CD8-positive, alpha-beta memory T cell (primary cell): ENCODE data around the gene SETD6. TPM values are rescaled to one million over a fixed set of nuclear protein-coding genes. Genes with fewer than 3 reads are reported as not detected.
A peak's percentile ranks its signal among the peaks of the same experiment; 100 is the strongest.

ENCODE experiments used
- CTCF ChIA-PET: fragments of 350-600 bp; sonication (Branson Sonifier 250); formaldehyde crosslinking; loops from one replicate; lab custom pipeline; 2021; ENCODE audit warnings: antibody characterized with exemption; lab: Charles Lee
- POLR2A ChIA-PET: fragments of 350-600 bp; sonication (Branson Sonifier 250); formaldehyde crosslinking; loops from one replicate; lab custom pipeline; 2021; ENCODE audit warnings: antibody characterized with exemption; lab: Charles Lee
- DNase-seq, 5 donors: peaks; one replicate each; pipeline versions ENCODE4 v3.0.0 to v3.0.0-alpha.2; 2020 to 2022; ENCODE audit warnings: mixed read lengths in 1 of 5
- H3K27ac ChIP-seq: one replicate; pipeline ENCODE4 v1.7.0; 2013; ENCODE audit warnings: low read depth, mild to moderate bottlenecking, low read length, moderate library complexity
- H3K27me3 ChIP-seq: 2 replicates; pipeline ENCODE4 v1.7.0; 2013; ENCODE audit warnings: low read length, mild to moderate bottlenecking; ENCODE audit not compliant: insufficient read depth, poor library complexity, severe bottlenecking
- H3K36me3 ChIP-seq: 2 replicates; pipeline ENCODE4 v1.7.0; 2013; ENCODE audit warnings: mild to moderate bottlenecking, low read length, moderate library complexity; ENCODE audit not compliant: insufficient read depth
- H3K4me1 ChIP-seq: 2 replicates; pipeline ENCODE4 v1.7.0; 2013; ENCODE audit warnings: mild to moderate bottlenecking, low read length, moderate library complexity; ENCODE audit not compliant: insufficient read depth
- H3K4me3 ChIP-seq: 2 replicates; pipeline ENCODE4 v1.7.0; 2013; ENCODE audit warnings: mild to moderate bottlenecking, low read length
- H3K9me3 ChIP-seq: 2 replicates; pipeline ENCODE4 v1.7.0; 2013; ENCODE audit warnings: mild to moderate bottlenecking, low read length
- H3K27ac Mint-ChIP-seq, 8 donors: one replicate each; pipeline ENCODE4 v1.8.0; 2020 to 2021; ENCODE audit warnings: mixed read lengths in 8 of 8, mild to moderate bottlenecking in 6 of 8, inconsistent platforms in 3 of 8, moderate library complexity in 3 of 8
- H3K27me3 Mint-ChIP-seq, 2 donors: one replicate each; pipeline ENCODE4 v1.8.0; 2020 to 2021; ENCODE audit warnings: mixed read lengths in 2 of 2, mild to moderate bottlenecking in 1 of 2, moderate library complexity in 1 of 2
- H3K36me3 Mint-ChIP-seq, 3 donors: one replicate each; pipeline ENCODE4 v1.8.0; 2020 to 2021; ENCODE audit warnings: mixed read lengths in 3 of 3, inconsistent platforms in 1 of 3, mild to moderate bottlenecking in 1 of 3
- H3K4me1 Mint-ChIP-seq, 3 donors: one replicate each; pipeline ENCODE4 v1.8.0; 2020 to 2021; ENCODE audit warnings: mixed read lengths in 3 of 3, inconsistent platforms in 1 of 3, mild to moderate bottlenecking in 1 of 3
- H3K4me3 Mint-ChIP-seq, 7 donors: one replicate each; pipeline ENCODE4 v1.8.0; 2020 to 2021; ENCODE audit warnings: mixed read lengths in 7 of 7, mild to moderate bottlenecking in 6 of 7, moderate library complexity in 4 of 7, inconsistent platforms in 2 of 7
- H3K9me3 Mint-ChIP-seq, 5 donors: one replicate each; pipeline ENCODE4 v1.8.0; 2020 to 2022; ENCODE audit warnings: mixed read lengths in 5 of 5, mild to moderate bottlenecking in 3 of 5, moderate library complexity in 2 of 5, inconsistent platforms in 1 of 5
- polyA plus RNA-seq: library from polyadenylated mRNA; unstranded; fragments of 300-500 nt; fragmentation: Illumina TruSeq; gene quantifications from one replicate; pipeline ENCODE4 v1.2.3, GENCODE V29; 2021
- total RNA-seq, 2 experiments: library from RNA; stranded (reverse); gene quantifications; one replicate each; pipeline ENCODE4 v1.2.3, GENCODE V29; 2021

SETD6 gene
- total and polyA plus RNA-seq, 3 experiments from 2014 or later, result 10.5 to 24.9 (median 23.8) TPM

DNA sequence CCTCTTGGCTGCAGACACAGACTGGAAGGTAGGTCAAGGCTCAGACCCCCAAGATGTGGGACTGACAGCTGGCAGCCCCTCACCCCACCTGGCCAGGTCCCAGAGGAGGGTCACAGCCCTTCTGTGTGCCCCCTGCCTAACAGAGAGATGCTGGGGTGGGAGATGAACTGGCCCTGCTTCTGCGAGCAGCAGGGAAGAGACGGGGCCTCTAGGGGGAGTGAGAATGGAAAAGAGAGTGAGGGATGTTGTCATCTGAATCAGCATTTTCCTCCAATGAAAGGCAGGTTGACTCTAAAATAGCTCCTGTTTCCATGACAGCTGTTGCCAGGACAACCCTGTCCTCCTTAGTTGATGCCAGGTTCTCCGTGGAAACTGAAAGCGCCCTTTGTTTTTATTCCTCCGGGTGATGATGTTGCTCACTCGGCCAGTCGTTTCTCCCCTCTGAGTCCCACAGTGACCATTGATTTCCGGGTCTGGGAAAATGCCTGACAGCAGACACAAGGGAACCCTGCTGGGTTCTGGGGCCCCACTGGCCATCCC lies 20.3 kb upstream of the SETD6 start:
- Histone ChIP-seq H3K4me3 (no peak overlapping the region), H3K27me3 (no peaks in the 10 kb centered on the region), H3K9me3 (no peaks in the 10 kb centered on the region), H3K27ac (no peak overlapping the region), H3K36me3 (no peaks in the 10 kb centered on the region), H3K4me1 (peaks cover 2% of the 10 kb centered on the region)
- POLR2A ChIA-PET, result no interaction called here
- no peaks in the 10 kb centered on the region for H3K36me3 Mint-ChIP-seq
- peak in 4 of 5 donors; percentile 15 to 65 (median 30) for DNase-seq
- peaks cover 2 to 13% (median 11%) of the 10 kb centered on the region in 3 donors for H3K4me1 Mint-ChIP-seq
- CTCF ChIA-PET, result interaction anchor here (1.0 to 2.9 kb wide), 3 partner anchors 16 to 595 kb away, joined by 3 to 9 read pairs (median 5); no protein-coding TSS in a partner anchor
- peak overlapping the region in 1 of 7 donors; percentile 68 for H3K4me3 Mint-ChIP-seq
- peaks cover 11 to 35% of the 10 kb centered on the region in 2 donors for H3K27me3 Mint-ChIP-seq
- H3K27ac Mint-ChIP-seq, result peak overlapping the region in 2 of 8 donors; percentile 22 to 78
- no peaks in the 10 kb centered on the region for H3K9me3 Mint-ChIP-seq

GRCh38 chr16:58495521-58496331 lies 19.6 kb upstream of the SETD6 start:
- CTCF ChIA-PET, result interaction anchor here (1.0 to 2.9 kb wide), 2 partner anchors 260 to 596 kb away, joined by 3 to 9 read pairs; no protein-coding TSS in a partner anchor
- H3K36me3 Mint-ChIP-seq, result no peaks in the 10 kb centered on the region
- Histone ChIP-seq H3K27me3 (no peaks in the 10 kb centered on the region), H3K36me3 (no peaks in the 10 kb centered on the region), H3K9me3 (no peaks in the 10 kb centered on the region), H3K4me1 (peaks cover 9% of the 10 kb centered on the region), H3K4me3 (no peak overlapping the region), H3K27ac (no peak overlapping the region)
- no peaks in the 10 kb centered on the region for H3K9me3 Mint-ChIP-seq
- H3K4me1 Mint-ChIP-seq, result peaks cover 9 to 19% (median 18%) of the 10 kb centered on the region in 3 donors
- peak overlapping the region in 1 of 8 donors; percentile 11 for H3K27ac Mint-ChIP-seq
- peaks cover 16 to 41% of the 10 kb centered on the region in 2 donors for H3K27me3 Mint-ChIP-seq
- POLR2A ChIA-PET, result no interaction called here
- peak overlapping the region in 1 of 7 donors; percentile 68 for H3K4me3 Mint-ChIP-seq
- no peak for DNase-seq

- H3K36me3 ChIP-seq, result no peaks in the 10 kb centered on the region
- no peak for DNase-seq
- ChIA-PET CTCF (interaction anchor here (1.1 kb wide), 1 partner anchor 8 kb away, joined by 3 read pairs; no protein-coding TSS in a partner anchor), POLR2A (no interaction called here)
- Mint-ChIP-seq H3K9me3 (no peaks in the 10 kb centered on the region), H3K27ac (no peak overlapping the region), H3K36me3 (no peaks in the 10 kb centered on the region), H3K4me3 (peak overlapping the region in 2 of 7 donors; percentile 3 to 75), H3K27me3 (peaks cover 23 to 48% of the 10 kb centered on the region in 2 donors), H3K4me1 (peaks cover 13 to 33% (median 23%) of the 10 kb centered on the region in 3 donors)
- no peak overlapping the region for H3K27ac ChIP-seq
- peaks cover 23% of the 10 kb centered on the region for H3K4me1 ChIP-seq
- H3K4me3 ChIP-seq, result no peak overlapping the region
- no peaks in the 10 kb centered on the region for H3K9me3 ChIP-seq
- H3K27me3 ChIP-seq, result no peaks in the 10 kb centered on the region
Observed at GRCh38 chr16:58497468-58497867, 17.8 kb upstream of the SETD6 start.

DNA sequence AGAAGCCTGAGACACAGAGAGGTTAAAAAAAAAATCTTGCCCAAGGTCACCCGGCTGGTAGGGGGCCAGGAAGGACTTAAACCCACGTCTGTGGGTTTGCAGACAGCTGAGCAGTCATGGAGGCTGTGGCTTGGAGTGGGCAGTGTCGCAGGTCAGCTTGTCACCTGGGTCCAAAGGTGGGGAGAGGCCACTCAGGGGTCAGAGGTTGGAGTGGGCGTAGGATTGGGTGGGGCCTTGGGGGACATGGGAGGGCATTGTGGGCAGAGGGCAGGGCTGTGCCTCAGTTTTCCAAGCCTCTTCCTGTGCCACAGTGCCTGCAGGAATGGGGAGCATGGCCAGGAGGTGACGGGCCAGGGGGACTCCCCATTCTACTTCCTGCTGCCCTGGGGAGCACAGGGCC lies 17.4 kb upstream of the SETD6 start:
- H3K36me3 ChIP-seq, result no peaks in the 10 kb centered on the region
- DNase-seq, result no peak
- peaks cover 13 to 33% (median 23%) of the 10 kb centered on the region in 3 donors for H3K4me1 Mint-ChIP-seq
- H3K27ac ChIP-seq, result no peak overlapping the region
- H3K27ac Mint-ChIP-seq, result peak overlapping the region in 1 of 8 donors; percentile 64
- H3K4me1 ChIP-seq, result peaks cover 23% of the 10 kb centered on the region
- H3K27me3 ChIP-seq, result no peaks in the 10 kb centered on the region
- ChIA-PET POLR2A (no interaction called here), CTCF (interaction anchor here (1.1 kb wide), 1 partner anchor 9 kb away, joined by 3 read pairs; no protein-coding TSS in a partner anchor)
- no peak overlapping the region for H3K4me3 ChIP-seq
- H3K36me3 Mint-ChIP-seq, result no peaks in the 10 kb centered on the region
- H3K4me3 Mint-ChIP-seq, result peak overlapping the region in 2 of 7 donors; percentile 3 to 75
- H3K27me3 Mint-ChIP-seq, result peaks cover 27 to 49% of the 10 kb centered on the region in 2 donors
- H3K9me3 ChIP-seq, result no peaks in the 10 kb centered on the region
- H3K9me3 Mint-ChIP-seq, result no peaks in the 10 kb centered on the region

GRCh38 chr16:58498341-58499091 lies 16.8 kb upstream of the SETD6 start:
- H3K27me3 Mint-ChIP-seq, result peaks cover 26 to 52% of the 10 kb centered on the region in 2 donors
- no peak overlapping the region for H3K4me3 ChIP-seq
- H3K9me3 Mint-ChIP-seq, result no peaks in the 10 kb centered on the region
- H3K4me1 ChIP-seq, result peaks cover 23% of the 10 kb centered on the region
- no peak for DNase-seq
- POLR2A ChIA-PET, result no interaction called here
- no peaks in the 10 kb centered on the region for H3K36me3 Mint-ChIP-seq
- no peaks in the 10 kb centered on the region for H3K27me3 ChIP-seq
- H3K4me1 Mint-ChIP-seq, result peaks cover 13 to 33% (median 23%) of the 10 kb centered on the region in 3 donors
- H3K27ac Mint-ChIP-seq, result no peak overlapping the region
- no peaks in the 10 kb centered on the region for H3K36me3 ChIP-seq
- no peak overlapping the region for H3K27ac ChIP-seq
- CTCF ChIA-PET, result no interaction called here
- no peaks in the 10 kb centered on the region for H3K9me3 ChIP-seq
- no peak overlapping the region for H3K4me3 Mint-ChIP-seq

DNA sequence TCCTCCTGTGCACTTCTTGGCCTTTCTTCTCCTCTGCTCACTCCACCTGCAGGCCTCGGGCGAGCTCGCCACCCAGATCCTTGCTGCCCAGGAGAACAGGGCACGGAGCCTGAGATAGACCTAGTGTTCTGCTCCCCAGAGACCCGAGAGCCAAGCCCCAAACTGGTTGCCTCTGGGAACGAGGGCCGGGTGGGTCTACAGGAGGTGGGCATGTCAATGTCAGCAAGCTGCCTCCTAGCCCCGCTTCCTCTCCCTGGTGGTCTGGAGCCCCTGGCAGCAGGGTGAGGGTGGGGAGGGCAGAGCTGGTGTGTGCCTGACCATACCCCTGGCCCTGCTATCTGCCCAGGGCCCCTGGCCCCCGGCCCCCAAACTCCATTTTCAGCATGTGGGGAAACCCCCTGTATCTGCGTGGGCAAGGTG lies 16.2 kb upstream of the SETD6 start:
- ChIA-PET CTCF (interaction anchor here (1.1 to 1.5 kb wide), 2 partner anchors 12 to 257 kb away, joined by 3 to 11 read pairs; no protein-coding TSS in a partner anchor), POLR2A (no interaction called here)
- no peaks in the 10 kb centered on the region for H3K36me3 ChIP-seq
- H3K9me3 ChIP-seq, result no peaks in the 10 kb centered on the region
- no peaks in the 10 kb centered on the region for H3K36me3 Mint-ChIP-seq
- no peak overlapping the region for H3K4me3 Mint-ChIP-seq
- H3K27ac Mint-ChIP-seq, result no peak overlapping the region
- no peaks in the 10 kb centered on the region for H3K27me3 ChIP-seq
- H3K27me3 Mint-ChIP-seq, result peaks cover 26 to 51% of the 10 kb centered on the region in 2 donors
- peaks cover 23% of the 10 kb centered on the region for H3K4me1 ChIP-seq
- peaks cover 13 to 33% (median 23%) of the 10 kb centered on the region in 3 donors for H3K4me1 Mint-ChIP-seq
- no peak overlapping the region for H3K27ac ChIP-seq
- no peak overlapping the region for H3K4me3 ChIP-seq
- no peaks in the 10 kb centered on the region for H3K9me3 Mint-ChIP-seq
- DNase-seq, result no peak

- H3K27me3 Mint-ChIP-seq, result peaks cover 26 to 50% of the 10 kb centered on the region in 2 donors
- ChIA-PET POLR2A (no interaction called here), CTCF (interaction anchor here (1.0 to 2.5 kb wide), 4 partner anchors 12 to 256 kb away, joined by 3 to 11 read pairs (median 6); no protein-coding TSS in a partner anchor)
- peak within 1 kb of the TSS; percentile 37 to 74 (median 62) for H3K4me3 Mint-ChIP-seq
- Histone ChIP-seq H3K4me3 (peak within 1 kb of the TSS; percentile 58), H3K36me3 (no peaks in the 10 kb centered on the region), H3K27me3 (no peaks in the 10 kb centered on the region), H3K4me1 (peaks cover 23% of the 10 kb centered on the region), H3K27ac (no peak within 1 kb of the TSS), H3K9me3 (no peaks in the 10 kb centered on the region)
- H3K27ac Mint-ChIP-seq, result peak within 1 kb of the TSS in 2 of 8 donors; percentile 58 to 63
- H3K9me3 Mint-ChIP-seq, result no peaks in the 10 kb centered on the region
- H3K36me3 Mint-ChIP-seq, result no peaks in the 10 kb centered on the region
- DNase-seq, result peak in 4 of 5 donors; percentile 14 to 69 (median 52)
- H3K4me1 Mint-ChIP-seq, result peaks cover 13 to 33% (median 23%) of the 10 kb centered on the region in 3 donors
Observed at GRCh38 chr16:58499615-58500351, 15.5 kb upstream of the SETD6 start, which contains the start of gene NDRG4. Gene NDRG4, plus strand, starts transcription at chr16:58500143. Its CDS starts 106 bp downstream, at chr16:58500249.
